ENCODE results near the gene SEPTIN2. TPM values are rescaled to one million over a fixed set of nuclear protein-coding genes. Genes with fewer than 3 reads are reported as not detected.
"Not testable (repeated sequence)": the region's sequence is repeated elsewhere in the genome, so short reads cannot be mapped to it uniquely, and the experiment has no call there.

The SEPTIN2 gene
- total RNA-seq, 4 donors from 2014 or later: 311 to 585 (median 373) TPM

DNA sequence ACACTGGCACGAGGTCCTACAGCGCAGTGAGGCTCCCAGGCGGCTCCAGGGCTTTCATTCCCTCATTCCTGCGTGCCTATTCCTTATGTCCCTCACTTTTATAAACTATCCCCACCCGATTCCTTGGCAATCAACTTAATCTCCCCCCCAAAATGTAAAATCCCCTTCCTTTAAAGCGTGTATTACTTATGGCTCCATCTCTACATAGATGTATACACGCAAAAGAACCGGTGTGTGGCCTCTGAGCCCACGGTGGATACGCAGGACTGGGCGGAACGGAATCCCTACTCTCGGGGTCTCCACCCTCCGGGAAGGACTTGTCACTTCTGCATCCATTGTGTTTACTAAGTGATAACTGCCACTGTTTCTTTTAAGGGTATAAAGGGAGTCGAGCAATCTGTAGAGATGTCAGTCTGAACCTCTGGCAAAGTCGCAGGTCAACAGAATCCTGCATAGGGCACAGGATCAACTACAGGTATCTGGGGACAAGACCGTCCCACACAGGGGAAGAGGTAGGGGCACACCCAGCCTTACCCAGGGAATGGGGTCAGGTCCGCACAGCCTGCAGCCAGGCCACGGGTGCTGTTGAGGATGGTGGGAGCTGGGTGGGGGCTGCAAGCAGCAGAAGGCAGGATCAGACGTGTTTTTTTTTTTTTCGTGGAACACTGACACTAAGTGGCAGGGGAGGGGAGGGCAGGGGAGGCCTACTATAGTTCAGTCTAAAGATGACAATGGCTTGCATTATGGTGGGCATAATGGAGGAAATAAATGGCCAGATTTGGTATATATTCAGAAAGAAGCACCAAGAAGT, 42.3 kb upstream of the SEPTIN2 start:
- peak overlapping the region; percentile 89 to 97 (median 94) for H3K27ac ChIP-seq
- H3K4me3 ChIP-seq: peak overlapping the region; percentile 43 to 99 (median 87)
- 54 to 57% methylated on average over 21 of the region's 21 CpGs for WGBS, 2 donors
- H3K4me1 ChIP-seq: peaks cover 0 to 45% (median 17%) of the 10 kb centered on the region in 4 donors
- DNase-seq (ENCODE audit: low spot score in 2 of 2): no peak
- no peaks in the 10 kb centered on the region for H3K9me3 ChIP-seq
- H3K27me3 ChIP-seq: no peaks in the 10 kb centered on the region
- no peaks in the 10 kb centered on the region for H3K36me3 ChIP-seq
- no peak for TF ChIP-seq EP300 (IDR thresholded peaks at IDR 0.05)
- TF ChIP-seq POLR2A (IDR thresholded peaks at IDR 0.05): no peak
- TF ChIP-seq, protein P1, sequence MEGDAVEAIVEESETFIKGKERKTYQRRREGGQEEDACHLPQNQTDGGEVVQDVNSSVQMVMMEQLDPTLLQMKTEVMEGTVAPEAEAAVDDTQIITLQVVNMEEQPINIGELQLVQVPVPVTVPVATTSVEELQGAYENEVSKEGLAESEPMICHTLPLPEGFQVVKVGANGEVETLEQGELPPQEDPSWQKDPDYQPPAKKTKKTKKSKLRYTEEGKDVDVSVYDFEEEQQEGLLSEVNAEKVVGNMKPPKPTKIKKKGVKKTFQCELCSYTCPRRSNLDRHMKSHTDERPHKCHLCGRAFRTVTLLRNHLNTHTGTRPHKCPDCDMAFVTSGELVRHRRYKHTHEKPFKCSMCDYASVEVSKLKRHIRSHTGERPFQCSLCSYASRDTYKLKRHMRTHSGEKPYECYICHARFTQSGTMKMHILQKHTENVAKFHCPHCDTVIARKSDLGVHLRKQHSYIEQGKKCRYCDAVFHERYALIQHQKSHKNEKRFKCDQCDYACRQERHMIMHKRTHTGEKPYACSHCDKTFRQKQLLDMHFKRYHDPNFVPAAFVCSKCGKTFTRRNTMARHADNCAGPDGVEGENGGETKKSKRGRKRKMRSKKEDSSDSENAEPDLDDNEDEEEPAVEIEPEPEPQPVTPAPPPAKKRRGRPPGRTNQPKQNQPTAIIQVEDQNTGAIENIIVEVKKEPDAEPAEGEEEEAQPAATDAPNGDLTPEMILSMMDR (IDR thresholded peaks at IDR 0.05): no peak

DNA sequence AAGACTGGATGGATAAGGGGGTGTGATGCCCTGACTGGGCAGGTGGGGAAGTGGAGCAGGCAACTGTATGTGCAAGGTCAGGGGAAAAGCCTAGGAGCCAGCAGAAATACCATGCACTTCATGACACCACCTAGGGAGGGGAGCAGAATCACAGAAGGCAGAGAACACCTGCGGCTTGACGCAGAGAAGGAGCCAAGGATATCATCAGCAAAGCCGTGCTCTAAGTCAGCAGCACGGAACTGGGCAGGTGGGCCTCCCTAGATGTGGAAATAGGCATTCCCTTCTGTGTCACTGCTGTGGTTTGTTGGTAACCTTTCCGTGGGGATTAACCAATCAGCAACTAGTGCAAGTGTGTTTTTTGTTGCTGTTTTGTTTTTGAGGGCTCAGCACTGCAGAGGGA, 41.6 kb upstream of the SEPTIN2 start:
- Histone ChIP-seq H3K9me3 (no peaks in the 10 kb centered on the region), H3K4me1 (peaks cover 0 to 38% (median 17%) of the 10 kb centered on the region in 4 donors), H3K36me3 (no peaks in the 10 kb centered on the region), H3K27ac (peak overlapping the region in 1 of 4 donors; percentile 89), H3K27me3 (no peaks in the 10 kb centered on the region), H3K4me3 (no peak overlapping the region)
- DNase-seq (ENCODE audit: low spot score in 2 of 2): no peak
- no peak for TF ChIP-seq POLR2A (IDR thresholded peaks at IDR 0.05)
- TF ChIP-seq EP300 (IDR thresholded peaks at IDR 0.05): no peak
- TF ChIP-seq, protein P1 (IDR thresholded peaks at IDR 0.05): no peak
- WGBS, 2 donors: 79 to 90% methylated on average over 5 of the region's 5 CpGs

DNA sequence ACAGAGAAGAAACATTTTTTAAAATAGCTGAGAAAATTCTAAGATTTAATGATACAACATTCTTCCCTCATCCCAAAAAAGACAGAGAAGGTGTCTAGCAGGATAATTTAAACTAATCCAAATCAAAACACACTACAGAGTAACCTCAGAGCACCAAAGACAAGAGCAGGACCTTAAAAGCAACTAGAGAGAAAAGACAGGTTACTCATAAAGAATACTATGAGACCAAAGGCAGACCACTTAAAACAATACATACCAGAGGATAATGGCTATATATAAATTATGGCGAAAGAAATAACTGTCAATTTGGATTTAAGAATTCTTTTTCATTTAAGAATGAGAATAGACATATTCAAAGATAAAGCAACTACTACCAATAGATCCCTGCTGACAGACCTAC, 40.2 kb upstream of the SEPTIN2 start:
- no peak overlapping the region for H3K27ac ChIP-seq
- no peaks in the 10 kb centered on the region for H3K9me3 ChIP-seq
- DNase-seq (ENCODE audit: low spot score in 2 of 2): no peak
- no peak for TF ChIP-seq POLR2A (IDR thresholded peaks at IDR 0.05)
- no peak for TF ChIP-seq EP300 (IDR thresholded peaks at IDR 0.05)
- TF ChIP-seq, protein P1 (IDR thresholded peaks at IDR 0.05): no peak
- WGBS, 2 donors: 91 to 100% methylated on average over 1 of the region's 1 CpG
- H3K4me1 ChIP-seq: peaks cover 0 to 24% (median 17%) of the 10 kb centered on the region in 4 donors
- no peak overlapping the region for H3K4me3 ChIP-seq
- no peaks in the 10 kb centered on the region for H3K36me3 ChIP-seq
- H3K27me3 ChIP-seq: no peaks in the 10 kb centered on the region

DNA sequence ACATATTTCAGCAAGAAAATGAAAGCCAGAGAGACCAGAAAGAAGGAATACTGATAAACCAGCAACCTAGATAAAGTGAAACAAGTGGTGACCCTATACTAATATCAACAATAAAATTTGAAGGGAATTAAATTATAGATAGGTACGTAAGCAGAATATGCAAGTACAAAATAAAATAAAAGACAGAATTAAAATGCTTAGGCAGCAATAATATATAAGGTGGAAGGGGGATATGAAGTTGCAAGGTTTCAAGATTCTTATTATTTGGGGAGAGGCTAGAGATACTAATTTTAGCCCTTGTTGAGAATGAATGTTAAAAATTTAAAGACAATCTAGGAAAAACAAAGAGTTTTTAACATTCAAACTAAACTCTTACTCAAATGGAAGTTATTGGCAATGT, 39.8 kb upstream of the SEPTIN2 start:
- Histone ChIP-seq H3K27ac (no peak overlapping the region), H3K27me3 (no peaks in the 10 kb centered on the region), H3K4me3 (no peak overlapping the region), H3K36me3 (no peaks in the 10 kb centered on the region), H3K9me3 (no peaks in the 10 kb centered on the region), H3K4me1 (peaks cover 0 to 20% (median 13%) of the 10 kb centered on the region in 4 donors)
- no peak for DNase-seq (ENCODE audit: low spot score in 2 of 2)
- WGBS, 2 donors: 96 to 100% methylated on average over 1 of the region's 1 CpG
- TF ChIP-seq EP300 (IDR thresholded peaks at IDR 0.05) (no peak), POLR2A (IDR thresholded peaks at IDR 0.05) (no peak)
- TF ChIP-seq, protein P1 (IDR thresholded peaks at IDR 0.05): no peak

GRCh38 chr2:241278306-241278705, 37.4 kb upstream of the SEPTIN2 start:
- not testable (repeated sequence) for H3K36me3 ChIP-seq; H3K4me3 ChIP-seq; H3K27me3 ChIP-seq; H3K9me3 ChIP-seq; H3K27ac ChIP-seq; DNase-seq (ENCODE audit: low spot score in 2 of 2)
- H3K4me1 ChIP-seq: peaks cover 0 to 17% (median 5%) of the 10 kb centered on the region in 4 donors
- WGBS, 2 donors: 96 to 98% methylated on average over 7 of the region's 7 CpGs
